Astrocyte of the hippocampus (primary cell): ENCODE results near the gene FCRLA.
"Not testable (repeated sequence)": the region's sequence is repeated elsewhere in the genome, so short reads cannot be mapped to it uniquely, and the experiment has no call there.

Experiments used
- DNase-seq: peaks from one replicate; pipeline ENCODE4 v3.0.0; 2011; ENCODE audit warnings: low read depth, low spot score

FCRLA gene

DNA sequence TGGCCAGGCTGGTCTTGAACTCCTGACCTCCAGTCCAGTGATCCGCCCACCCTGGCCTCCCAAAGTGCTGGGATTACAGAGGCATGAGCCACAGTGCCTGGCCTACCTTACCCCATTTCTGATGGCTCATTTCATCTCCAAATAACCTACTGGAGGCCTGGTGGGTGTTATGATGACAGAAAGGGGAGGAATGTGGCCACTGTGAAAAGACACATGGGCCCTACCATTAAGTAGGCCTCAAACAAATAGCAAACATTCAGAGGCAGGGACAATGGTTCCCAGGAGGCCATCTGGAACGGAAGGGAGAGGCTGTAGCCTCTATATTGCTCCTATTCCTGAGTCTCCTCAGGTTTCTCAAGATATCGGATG, 932 bp upstream of the FCRLA start:
- DNase-seq = no peak

DNA sequence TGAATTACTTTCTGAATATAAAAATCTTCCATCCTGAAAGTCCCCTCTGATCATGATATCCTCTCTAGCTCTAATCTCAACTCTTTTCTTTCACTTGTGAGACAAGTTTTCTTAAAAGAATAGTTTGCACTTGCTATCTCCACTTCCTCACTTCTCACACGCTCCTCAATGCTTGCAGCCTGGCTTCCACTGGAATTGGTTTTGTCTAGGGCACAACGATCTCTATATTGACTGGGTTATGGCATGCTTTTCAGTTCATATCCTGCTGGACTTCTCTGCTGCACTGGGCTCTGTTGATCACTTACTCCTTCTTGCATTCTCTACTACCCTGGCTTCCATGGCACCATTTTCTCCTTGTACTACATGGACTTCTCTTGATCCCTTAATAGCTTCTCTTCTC, 474 bp downstream of the FCRLA start:
- DNase-seq = no peak

DNA sequence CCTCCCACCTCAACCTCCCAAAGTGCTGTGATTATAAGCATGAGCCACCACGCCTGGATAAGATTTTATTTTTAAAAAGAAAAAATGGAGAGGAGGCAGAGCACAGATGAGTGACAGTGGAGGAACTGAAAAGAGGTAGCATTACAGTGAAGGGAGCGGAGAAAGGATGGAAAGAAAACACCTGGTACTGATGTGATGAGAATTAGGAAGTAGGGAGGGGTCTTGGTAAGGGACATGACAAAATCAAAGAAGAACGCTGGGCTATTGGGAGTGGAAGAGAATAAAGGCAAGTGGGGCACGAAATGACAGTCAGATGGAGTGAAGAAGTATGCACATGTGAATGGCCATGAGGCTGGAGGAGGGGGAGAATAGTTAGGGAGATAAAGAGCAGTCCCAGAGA, 2.3 kb downstream of the FCRLA start:
- no peak for DNase-seq

DNA sequence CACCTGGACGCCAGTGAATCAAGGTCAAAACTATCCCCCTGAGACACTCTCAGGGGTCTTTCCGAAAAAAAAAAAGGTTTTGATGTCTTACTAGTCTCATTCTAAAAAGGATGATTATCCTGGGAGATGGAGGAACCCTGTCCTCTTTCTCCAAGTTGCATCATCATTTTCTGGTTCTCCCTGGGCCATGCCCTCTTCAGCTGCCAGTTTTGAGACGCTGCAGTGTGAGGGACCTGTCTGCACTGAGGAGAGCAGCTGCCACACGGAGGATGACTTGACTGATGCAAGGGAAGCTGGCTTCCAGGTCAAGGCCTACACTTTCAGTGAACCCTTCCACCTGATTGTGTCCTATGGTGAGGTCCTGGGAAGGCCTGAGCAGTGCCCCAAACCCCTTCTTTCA, 3.5 kb downstream of the FCRLA start:
- no peak for DNase-seq

DNA sequence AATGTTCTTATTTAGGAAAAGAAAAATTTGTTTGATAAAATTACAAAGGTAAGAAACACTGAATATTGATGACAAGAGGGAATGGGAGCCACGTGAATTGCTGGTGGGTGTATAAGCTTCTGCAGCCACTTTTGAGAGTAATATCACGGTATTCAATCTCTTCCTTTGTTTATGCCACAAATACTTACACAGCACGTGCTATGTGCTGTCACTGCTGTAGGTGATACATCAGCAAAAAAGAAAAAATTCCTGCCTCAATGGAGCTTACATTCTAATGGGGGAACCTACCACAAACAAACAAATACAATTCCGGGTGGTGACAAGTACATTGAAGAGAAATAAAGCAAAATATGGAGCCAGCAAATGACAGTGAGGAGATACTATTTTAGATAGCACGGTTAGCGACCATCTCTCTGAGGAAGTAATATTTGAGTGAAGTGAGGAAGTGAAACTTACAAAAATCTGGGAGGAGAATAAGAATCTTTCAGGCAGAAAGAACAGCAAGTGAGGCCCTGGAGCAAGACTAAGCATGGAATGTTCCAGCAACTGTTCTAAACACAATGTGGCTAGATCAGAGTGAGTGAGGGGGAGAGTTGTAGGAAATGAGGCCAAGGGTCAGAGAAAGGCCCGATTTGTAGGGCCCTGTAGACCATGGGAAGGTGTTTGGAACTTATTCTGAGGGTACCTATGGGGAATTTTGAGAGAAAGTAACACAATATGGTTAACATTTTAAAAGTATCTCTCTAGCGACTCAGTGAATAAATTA, 11.7 kb downstream of the FCRLA start:
- DNase-seq = no peak

DNA sequence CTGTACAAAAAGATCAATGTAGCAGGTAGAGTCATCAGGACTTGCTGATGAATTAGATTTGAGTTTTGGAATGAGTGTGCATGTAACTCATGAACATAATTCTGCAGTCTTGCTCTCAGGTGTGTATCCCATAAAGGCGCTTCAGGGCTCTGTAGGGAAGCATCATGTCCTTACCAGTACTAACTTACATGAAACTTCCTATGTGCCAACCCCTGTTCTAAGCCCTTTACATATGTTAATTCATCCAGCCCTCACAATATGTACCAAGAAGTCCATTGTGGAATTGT, 12.2 kb downstream of the FCRLA start:
- DNase-seq = no peak

DNA sequence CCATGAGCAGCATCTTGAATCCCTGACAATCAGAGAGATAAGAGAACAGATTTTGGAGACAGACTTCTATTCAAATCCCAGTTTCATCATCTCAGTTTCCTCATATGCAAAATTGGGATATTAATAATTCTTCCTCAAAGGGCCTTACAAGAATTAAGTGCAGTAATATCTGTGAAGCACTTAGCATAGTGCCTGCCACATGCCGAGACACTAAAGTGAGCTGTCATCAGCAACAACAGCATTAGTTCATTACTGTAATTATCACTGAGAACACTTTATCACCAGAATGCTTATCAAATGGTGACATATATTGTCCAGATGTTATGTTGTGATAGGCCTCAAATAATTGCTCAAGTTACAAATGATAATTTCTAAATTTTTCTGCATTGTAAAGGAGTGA, 13.4 kb downstream of the FCRLA start:
- DNase-seq = no peak

DNA sequence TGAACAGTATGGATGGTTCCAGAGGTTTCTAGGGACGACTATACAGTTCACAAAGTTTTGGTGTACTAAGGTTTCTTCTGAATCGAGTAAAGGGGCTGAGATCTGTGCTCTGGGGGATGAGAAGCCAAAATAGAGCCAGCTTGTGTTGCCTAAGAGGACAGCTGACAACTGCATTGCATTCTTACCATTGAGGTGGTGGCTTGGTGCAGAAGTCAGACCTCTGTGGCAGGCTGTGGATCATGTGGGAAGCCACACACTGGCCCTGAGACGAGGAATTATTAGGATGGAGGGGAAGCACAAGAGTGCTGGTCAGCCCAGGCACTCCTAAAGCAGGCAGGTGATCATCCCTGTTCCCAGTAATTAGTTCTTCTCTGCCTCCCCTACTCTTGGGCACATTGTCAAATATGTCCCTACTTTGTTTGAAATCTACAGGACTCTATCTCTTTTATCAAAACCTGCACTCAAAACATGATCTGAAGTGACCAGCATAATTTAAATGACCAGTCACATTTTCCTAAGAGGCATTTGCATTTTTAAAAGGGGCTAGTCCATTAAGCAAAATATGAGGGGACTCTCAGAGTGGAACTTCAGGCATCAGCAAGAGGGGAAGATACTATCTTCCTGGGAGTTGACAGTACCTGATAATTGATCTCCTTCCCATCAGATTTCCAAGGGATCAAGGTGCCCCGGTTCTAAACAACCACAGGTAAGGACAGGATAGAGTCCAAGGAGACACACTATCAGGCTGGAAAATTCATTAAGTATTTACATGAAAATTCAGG, 14.1 kb downstream of the FCRLA start, which contains the start of gene FCRLB:
Gene FCRLB (plus strand): TSS at position 589 of the 782 bp plus-strand sequence. CDS start 1,129 bp downstream, outside the sequence.
- no peak for DNase-seq

DNA sequence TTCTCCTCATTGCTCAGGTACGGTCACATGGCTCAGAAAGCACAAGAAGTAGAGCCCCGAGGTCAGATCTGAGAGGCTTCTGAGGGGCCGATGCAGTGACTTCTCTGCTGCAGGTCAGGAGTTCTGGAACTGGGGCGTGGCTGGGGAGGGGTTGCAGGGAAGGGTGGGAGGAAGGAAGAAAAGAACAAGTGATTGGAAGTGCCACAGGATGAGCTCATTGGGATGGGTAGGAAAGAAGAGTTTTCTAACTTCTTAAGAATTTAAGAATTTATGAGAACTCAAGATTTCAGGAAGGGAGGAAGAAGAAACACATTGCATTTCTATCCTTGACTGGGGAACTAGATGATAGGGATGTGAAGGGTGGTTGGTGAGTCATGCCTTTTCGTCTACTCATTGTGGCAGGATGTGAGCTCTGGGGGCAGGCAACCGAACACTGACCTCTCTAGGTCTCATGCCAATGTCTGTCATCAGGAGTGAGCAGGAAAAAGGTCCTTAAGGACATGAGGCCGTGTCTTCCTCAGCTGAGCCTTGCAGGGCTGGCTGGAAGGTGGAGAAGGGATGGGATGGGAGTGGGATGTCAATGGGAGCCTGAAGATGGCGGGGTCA, 14.8 kb downstream of the FCRLA start:
- DNase-seq = peak; percentile 41

DNA sequence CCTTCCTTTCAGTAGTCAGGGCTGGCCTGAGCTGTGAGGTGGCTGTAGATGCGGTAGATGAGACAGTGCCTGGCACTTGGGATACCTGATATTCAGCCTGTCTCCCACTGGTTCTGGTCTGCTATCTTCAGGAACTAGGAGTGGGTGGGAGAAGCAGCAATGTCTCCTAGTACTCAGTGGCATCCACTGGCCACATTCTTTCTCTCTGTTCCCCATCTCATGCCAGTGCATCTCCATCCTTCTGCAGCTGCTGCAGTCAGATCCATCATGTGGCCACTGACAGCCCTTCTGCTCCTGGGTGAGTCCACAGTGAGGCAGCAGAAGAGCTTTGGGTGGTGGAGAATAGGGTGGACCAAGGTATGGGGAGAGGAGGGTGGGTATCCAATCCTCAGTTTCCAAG, 15.4 kb downstream of the FCRLA start:
- DNase-seq = no peak

DNA sequence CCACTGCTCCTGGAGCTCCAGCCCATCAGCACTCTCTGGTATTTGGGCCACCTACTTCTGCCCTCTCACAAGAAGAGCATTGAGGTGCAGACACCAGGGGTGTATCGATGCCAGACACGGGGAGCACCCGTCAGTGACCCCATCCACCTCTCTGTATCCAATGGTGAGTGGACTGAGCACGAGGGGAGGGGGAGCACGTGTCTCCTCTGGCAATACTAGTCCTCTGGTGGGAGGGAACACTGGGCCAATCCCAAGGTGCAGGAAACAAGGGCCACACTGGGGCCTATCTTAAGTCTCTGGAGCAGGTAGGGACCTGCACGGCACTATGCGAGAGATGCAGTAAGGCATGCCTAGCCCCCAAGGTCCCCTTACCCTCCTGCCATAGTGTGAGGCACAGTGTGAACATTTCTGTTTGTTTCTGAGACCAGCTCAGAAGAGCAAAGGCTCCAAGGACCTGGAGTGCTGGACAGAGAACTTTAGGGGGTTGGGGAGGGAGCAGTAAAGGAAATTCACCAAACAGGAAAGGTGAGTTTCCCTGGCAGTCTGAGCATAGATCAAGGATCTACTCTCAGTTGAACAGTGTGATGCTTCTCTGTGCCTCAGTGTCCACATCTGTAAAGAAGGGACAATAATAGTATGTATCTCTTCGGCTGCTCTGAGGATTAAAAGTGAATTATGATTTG, 16.6 kb downstream of the FCRLA start:
- DNase-seq = no peak

DNA sequence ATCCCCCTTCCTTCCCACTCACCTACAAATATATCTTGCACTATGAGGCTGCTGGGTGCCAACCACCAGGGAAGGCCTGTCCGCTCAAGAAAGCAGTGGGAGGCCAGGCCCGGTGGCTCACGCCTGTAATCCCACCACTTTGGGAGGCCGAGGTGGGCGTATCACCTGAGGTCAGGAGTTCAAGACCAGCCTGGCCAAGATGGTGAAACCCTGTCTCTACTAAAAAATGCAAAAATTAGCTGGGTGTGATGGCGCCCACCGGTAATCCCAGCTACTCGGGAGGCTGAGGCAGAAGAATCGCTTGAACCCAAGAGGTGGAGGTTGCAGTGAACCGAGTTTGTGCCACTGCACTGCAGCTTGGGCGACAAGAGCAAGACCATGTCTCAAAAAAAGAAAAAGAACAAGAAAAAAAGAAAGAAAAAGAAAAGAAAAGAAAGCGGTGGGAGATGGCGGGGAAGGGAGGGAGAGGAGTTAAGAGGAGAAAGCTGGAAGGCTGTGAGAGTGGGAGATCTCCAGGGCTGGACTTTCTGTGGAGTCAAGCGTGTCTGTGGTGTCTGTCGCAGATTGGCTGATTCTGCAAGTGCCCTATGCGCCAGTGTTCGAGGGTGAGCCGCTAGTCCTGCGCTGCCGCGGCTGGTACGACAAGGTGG, 18.4 kb downstream of the FCRLA start:
- not testable (repeated sequence) for DNase-seq

DNA sequence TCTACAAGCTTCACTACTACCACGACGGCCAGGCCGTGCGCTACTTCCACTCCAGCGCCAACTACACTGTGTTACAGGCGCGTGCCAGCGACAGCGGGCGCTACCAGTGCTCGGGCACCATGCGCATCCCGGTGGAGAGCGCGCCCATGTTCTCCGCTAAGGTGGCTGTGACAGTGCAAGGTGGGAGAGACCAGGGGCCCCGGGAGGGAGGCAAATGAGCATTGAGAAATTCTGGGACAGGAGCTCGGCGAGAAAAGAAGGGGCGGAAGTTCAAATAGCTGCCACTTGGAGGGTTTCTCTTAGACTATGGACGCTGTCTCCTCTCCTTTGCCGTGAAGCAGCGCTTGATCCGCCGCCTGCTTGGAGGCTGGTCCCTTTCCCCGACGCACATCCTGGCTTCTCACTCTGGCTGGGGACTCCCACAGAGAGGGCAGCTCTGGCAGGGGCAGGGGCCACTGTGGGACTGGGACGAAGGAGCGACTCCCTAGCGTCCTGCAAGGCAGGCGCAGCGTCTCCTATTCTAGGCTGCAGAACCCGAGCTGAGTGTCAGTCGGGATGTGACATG, 19.0 kb downstream of the FCRLA start:
- DNase-seq = peak; percentile 62

DNA sequence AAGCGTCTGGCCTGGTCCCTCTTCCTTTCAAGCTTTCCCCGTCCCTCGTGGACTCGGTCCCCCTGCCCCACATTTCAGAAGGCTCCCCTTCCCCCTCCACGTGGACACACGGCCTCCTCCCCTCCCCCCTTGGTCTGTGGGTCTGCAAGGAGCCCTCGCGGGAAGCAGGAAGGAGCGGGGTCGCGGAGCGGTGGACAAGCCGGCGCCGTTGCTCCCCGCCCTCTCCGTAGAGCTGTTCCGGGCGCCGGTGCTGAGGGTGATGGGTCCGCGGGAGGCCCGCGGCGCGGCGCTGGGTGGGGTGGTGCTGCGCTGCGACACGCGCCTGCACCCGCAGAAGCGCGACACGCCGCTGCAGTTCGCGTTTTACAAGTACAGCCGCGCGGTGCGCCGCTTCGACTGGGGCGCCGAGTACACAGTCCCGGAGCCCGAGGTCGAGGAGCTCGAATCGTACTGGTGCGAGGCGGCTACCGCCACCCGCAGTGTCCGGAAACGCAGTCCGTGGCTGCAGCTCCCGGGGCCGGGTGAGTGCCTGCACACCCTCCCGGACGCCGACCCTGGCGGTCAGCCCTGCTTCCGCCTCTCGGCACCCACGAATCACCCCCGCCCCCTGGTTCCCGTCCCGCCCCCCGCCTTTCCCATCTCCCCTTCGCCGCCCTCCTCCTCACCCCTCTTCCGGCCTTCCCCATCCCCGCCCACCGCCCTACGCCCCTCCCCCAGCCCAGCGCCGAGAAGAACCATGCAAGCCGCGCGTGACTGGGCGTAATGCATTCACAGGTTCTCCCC, 19.6 kb downstream of the FCRLA start:
- DNase-seq = peak; percentile 85

DNA sequence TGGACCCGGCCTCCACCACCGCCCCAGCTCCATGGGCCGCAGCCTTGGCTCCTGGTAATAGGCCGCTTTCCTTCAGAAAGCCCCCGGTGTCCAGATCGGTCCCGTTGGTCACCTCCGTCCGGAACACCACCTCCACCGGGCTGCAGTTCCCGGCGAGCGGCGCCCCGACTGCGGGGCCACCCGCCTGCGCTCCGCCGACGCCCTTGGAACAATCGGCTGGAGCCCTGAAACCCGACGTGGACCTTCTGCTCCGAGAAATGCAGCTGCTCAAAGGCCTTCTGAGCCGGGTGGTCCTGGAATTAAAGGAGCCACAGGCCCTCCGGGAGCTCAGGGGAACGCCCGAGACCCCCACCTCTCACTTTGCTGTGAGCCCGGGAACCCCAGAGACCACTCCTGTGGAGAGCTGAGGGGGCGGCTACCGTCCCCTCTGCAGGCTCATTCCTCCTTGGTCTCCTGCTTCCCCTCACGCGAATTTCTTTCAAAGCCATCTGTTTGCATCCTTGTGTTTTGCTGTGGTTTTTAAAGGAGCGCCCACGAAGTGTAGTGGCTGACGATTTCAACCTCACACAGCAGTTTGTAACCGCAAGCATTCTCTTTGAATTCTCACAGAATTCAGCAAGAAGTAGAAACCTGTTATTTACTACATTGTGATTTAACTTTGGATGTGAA, 20.4 kb downstream of the FCRLA start:
- peak; percentile 85 for DNase-seq

DNA sequence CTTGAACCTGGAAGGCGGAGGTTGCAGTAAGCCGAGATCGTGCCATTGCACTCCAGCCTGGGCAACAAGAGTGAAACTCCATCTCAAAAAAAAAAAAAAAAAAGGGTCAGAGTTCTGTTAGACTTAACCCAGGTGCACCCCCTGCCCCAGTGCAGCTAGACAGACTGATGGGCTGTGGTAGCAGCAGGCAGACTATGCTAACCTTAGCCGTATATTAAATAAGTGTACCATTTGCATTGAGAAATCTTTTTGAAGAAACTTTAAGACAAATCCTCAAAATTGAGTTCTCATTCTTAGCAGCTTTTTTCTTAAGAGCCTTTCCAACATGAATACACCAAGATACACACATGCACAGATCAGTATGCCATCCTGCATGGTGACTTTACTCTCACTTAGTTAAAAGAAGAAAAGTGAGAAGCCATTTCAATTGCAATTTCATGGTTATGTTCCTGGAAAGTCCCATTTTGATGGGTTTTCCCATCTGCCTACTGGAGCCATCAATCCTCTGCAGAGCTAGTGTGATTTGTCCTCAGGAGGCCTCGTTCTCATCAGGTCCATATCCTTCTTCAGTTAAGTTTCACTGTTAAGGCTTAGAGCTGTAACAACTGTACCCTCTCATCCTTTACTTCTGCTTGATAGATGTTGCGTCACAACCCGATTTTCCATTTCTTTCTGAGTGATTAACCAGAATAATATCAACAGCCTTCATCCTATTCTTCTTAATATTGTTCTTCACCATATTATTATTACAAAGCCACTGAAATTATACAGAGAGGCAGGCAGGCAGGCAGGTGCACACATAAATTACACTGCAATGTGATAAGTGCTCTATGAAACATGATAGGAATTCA, 21.6 kb downstream of the FCRLA start:
- DNase-seq = no peak

DNA sequence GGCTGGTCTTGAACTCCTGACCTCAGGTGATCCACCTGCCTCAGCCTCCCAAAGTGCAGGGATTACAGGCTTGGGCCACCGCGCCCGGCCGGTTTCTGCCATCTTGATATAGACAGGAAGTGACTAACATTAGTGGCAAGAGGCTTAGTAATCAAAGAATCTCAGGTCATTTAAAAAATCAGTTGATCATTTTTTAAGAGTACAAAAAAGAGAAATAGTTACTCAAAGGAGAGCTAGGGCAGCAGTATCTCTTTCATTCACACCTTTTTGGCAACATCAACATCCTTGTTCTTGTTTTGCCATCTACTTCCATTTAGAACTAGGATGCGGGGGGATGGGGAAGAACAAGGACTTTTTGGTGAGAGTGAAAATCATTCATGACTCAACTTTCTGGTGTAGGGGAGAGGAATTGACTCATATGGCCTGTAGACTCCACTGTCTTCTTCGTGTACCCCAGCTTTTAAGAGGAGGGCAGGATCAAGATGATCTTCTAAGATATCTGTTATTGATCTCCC, 23.1 kb downstream of the FCRLA start:
- no peak for DNase-seq

DNA sequence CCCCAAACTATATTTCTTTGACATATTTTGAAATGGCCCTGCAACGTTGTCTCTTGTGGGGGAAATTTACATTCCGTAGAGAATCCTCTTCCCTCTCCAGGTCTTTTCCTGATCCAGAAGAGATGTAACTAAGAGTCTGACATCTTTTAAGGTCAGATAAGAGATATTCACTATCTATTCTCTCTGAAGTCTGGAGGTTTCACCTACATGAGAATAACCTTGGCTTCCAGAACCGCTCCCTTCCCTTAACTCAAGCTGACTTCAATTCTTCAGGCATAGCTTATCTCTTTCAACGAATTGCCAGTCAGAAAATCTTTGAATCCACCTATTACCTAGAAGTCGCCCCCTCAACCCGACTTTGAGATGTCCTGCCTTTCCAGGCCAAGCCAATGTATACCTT, 24.2 kb downstream of the FCRLA start:
- DNase-seq = no peak
